ENCODE data around the gene FRS3. TPM values are rescaled to one million over a fixed set of nuclear protein-coding genes. Genes with fewer than 3 reads are reported as not detected.

The FRS3 gene
- total and polyA plus RNA-seq, 2 experiments from 2014 or later, result 1.4 to 8.4 TPM

DNA sequence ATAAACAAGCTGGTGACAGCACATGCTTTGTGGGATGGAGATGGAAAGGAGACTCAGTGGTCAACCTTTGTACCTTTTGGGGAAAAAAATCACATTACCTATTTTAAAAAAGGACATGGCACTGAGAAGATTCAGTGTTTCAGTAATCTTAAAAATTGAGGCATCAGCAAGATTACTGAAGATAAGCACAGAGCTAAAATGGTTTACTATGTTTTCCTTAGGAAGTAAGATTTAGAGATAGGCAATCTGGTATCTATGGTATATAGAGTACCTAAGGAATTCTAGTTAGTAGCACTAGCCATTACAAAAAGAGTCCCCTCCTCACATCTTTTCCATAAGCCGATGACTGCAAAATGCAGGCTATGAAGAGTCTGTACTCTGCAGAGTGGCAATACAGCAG is 43.5 kb upstream of the FRS3 start:
- TF ChIP-seq EZH2 (IDR thresholded peaks at IDR 0.05; ENCODE audit: borderline replicate concordance) (no peak), EZH2phosphoT487 (IDR thresholded peaks at IDR 0.05; ENCODE audit: low read depth, severe bottlenecking, unreplicated experiment) (no peak)
- TF ChIP-seq, protein P1, sequence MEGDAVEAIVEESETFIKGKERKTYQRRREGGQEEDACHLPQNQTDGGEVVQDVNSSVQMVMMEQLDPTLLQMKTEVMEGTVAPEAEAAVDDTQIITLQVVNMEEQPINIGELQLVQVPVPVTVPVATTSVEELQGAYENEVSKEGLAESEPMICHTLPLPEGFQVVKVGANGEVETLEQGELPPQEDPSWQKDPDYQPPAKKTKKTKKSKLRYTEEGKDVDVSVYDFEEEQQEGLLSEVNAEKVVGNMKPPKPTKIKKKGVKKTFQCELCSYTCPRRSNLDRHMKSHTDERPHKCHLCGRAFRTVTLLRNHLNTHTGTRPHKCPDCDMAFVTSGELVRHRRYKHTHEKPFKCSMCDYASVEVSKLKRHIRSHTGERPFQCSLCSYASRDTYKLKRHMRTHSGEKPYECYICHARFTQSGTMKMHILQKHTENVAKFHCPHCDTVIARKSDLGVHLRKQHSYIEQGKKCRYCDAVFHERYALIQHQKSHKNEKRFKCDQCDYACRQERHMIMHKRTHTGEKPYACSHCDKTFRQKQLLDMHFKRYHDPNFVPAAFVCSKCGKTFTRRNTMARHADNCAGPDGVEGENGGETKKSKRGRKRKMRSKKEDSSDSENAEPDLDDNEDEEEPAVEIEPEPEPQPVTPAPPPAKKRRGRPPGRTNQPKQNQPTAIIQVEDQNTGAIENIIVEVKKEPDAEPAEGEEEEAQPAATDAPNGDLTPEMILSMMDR (IDR thresholded peaks at IDR 0.05; ENCODE audit: poor library complexity), result no peak
- WGBS (ENCODE audit: low lambda C conversion rate, missing lambda C conversion rate), result 95% methylated on average over 1 of the region's 1 CpG

DNA sequence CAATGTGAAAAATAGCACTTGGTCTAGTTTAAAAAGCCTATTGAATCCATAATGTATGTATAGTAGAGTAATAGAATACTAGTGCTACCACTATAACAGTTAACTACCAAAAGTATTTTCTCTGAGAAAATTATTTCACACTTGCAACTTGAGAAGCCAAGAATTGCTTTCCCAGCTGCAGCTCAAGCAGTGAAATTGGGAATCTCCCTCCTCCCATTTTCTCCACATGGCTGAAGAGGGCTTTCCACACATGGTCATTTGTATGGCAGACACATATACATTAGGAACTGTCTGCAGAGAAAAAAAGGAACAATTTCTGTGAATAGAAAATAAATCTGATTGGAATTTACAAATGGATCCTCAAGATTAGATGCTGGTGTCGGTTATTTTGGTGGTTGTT is 42.3 kb upstream of the FRS3 start:
- H3K9me3 ChIP-seq (ENCODE audit: low read depth), result no peaks in the 10 kb centered on the region
- H3K4me3 ChIP-seq, result no peak overlapping the region
- H2AFZ ChIP-seq, result no peak overlapping the region
- no peaks in the 10 kb centered on the region for H4K20me1 ChIP-seq (ENCODE audit: insufficient read depth, poor library complexity, severe bottlenecking)
- no peaks in the 10 kb centered on the region for H3K27me3 ChIP-seq
- no peaks in the 10 kb centered on the region for H3K36me3 ChIP-seq (replicated peaks; ENCODE audit: insufficient read depth, low read depth)
- no peaks in the 10 kb centered on the region for H3K79me2 ChIP-seq
- H3K4me1 ChIP-seq (ENCODE audit: insufficient read depth), result no peaks in the 10 kb centered on the region
- 100% methylated on average over 1 of the region's 1 CpG for WGBS (ENCODE audit: low lambda C conversion rate, missing lambda C conversion rate)
- H3K9me2 ChIP-seq (replicated peaks; ENCODE audit: insufficient read depth), result no peaks in the 10 kb centered on the region
- no peak overlapping the region for H3K27ac ChIP-seq
- H3K4me2 ChIP-seq, result no peak overlapping the region
- DNase-seq (ENCODE audit: low spot score), result no peak
- TF ChIP-seq EZH2phosphoT487 (IDR thresholded peaks at IDR 0.05; ENCODE audit: low read depth, severe bottlenecking, unreplicated experiment), result no peak
- TF ChIP-seq, protein P1 (IDR thresholded peaks at IDR 0.05; ENCODE audit: poor library complexity), result no peak
- no peak for TF ChIP-seq EZH2 (IDR thresholded peaks at IDR 0.05; ENCODE audit: borderline replicate concordance)

More for the DNA sequence above, 43.5 kb upstream of the FRS3 start:
- DNase-seq (ENCODE audit: low spot score), result no peak
- Histone ChIP-seq H3K27ac (no peak overlapping the region), H3K27me3 (no peaks in the 10 kb centered on the region), H3K4me3 (no peak overlapping the region), H3K4me1 (ENCODE audit: insufficient read depth) (no peaks in the 10 kb centered on the region), H3K9me3 (ENCODE audit: low read depth) (no peaks in the 10 kb centered on the region), H3K9me2 (replicated peaks; ENCODE audit: insufficient read depth) (no peaks in the 10 kb centered on the region), H2AFZ (no peak overlapping the region), H3K36me3 (replicated peaks; ENCODE audit: insufficient read depth, low read depth) (no peaks in the 10 kb centered on the region), H3K4me2 (no peak overlapping the region), H4K20me1 (ENCODE audit: insufficient read depth, poor library complexity, severe bottlenecking) (no peaks in the 10 kb centered on the region), H3K79me2 (no peaks in the 10 kb centered on the region)

DNA sequence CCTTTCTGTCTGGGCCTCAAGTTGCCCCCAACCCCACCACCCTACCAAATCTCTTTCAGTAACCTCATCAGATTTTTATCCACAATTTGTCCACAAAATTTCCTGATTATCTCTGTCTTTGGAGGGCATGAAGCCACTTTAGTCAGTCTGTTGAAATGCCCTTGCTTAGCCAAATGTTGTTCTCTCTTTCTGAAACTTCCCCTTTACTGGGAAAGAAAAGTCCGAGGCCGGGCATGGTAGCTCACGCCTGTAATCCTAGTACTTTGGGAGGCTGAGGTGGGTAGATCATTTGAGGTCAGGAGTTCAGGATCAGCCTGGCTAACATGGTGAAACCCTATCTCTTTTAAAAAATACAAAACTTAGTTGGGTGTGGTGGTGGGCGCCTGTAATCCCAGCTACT is 41.6 kb upstream of the FRS3 start:
- no peak for DNase-seq (ENCODE audit: low spot score)
- no peaks in the 10 kb centered on the region for H3K9me3 ChIP-seq (ENCODE audit: low read depth)
- H3K4me2 ChIP-seq, result no peak overlapping the region
- H3K79me2 ChIP-seq, result no peaks in the 10 kb centered on the region
- WGBS (ENCODE audit: low lambda C conversion rate, missing lambda C conversion rate), result 100% methylated on average over 4 of the region's 4 CpGs
- H3K4me3 ChIP-seq, result no peak overlapping the region
- no peak overlapping the region for H3K27ac ChIP-seq
- no peaks in the 10 kb centered on the region for H3K4me1 ChIP-seq (ENCODE audit: insufficient read depth)
- H4K20me1 ChIP-seq (ENCODE audit: insufficient read depth, poor library complexity, severe bottlenecking), result no peaks in the 10 kb centered on the region
- H3K36me3 ChIP-seq (replicated peaks; ENCODE audit: insufficient read depth, low read depth), result no peaks in the 10 kb centered on the region
- H3K27me3 ChIP-seq, result no peaks in the 10 kb centered on the region
- H2AFZ ChIP-seq, result no peak overlapping the region
- H3K9me2 ChIP-seq (replicated peaks; ENCODE audit: insufficient read depth), result no peaks in the 10 kb centered on the region
- TF ChIP-seq EZH2 (IDR thresholded peaks at IDR 0.05; ENCODE audit: borderline replicate concordance), result no peak
- TF ChIP-seq, protein P1 (IDR thresholded peaks at IDR 0.05; ENCODE audit: poor library complexity), result no peak
- no peak for TF ChIP-seq EZH2phosphoT487 (IDR thresholded peaks at IDR 0.05; ENCODE audit: low read depth, severe bottlenecking, unreplicated experiment)

Data from hepatocyte (in vitro differentiated cells).